ENCODE data around the gene BTBD16. TPM values are rescaled to one million over a fixed set of nuclear protein-coding genes. Genes with fewer than 3 reads are reported as not detected.
A peak's percentile ranks its signal among the peaks of the same experiment; 100 is the strongest.

BTBD16 gene
- total and polyA plus RNA-seq, 9 donors: 0.27 to 0.50 (median 0.40) TPM; not detected in 6

DNA sequence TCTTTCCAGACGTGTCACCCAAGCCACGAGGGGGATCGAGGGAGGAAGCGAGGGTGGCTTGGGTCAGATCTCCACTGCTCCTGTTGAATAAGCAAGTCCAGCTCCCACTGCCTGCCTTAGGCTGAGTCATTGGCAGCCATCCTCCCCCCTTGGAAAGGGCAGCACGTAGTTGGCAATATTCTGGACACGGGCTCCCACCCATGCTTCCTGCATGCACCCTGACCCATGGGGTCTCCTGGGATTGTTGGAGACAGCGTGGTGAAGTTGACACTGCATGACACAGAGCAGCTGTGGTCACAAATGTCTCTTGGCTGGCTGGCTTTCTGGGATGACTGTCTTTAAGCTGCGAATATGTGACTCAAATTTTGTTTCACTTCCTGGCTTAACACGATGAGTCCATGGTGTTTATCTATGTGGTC, 11.2 kb downstream of the BTBD16 start:
- no peaks in the 10 kb centered on the region for H3K27me3 ChIP-seq (ENCODE audit: control insufficient read depth, insufficient read depth, low read length)
- DNase-seq: peak; percentile 45
- H3K4me1 ChIP-seq (ENCODE audit: control insufficient read depth, insufficient read depth, low read length): peaks cover 57% of the 10 kb centered on the region
- no peak overlapping the region for H3K4me3 ChIP-seq (ENCODE audit: low read length)
- H3K9me3 ChIP-seq (replicated peaks; ENCODE audit: control insufficient read depth, low read depth, low read length): no peaks in the 10 kb centered on the region
- H3K36me3 ChIP-seq (ENCODE audit: control insufficient read depth, insufficient read depth, low read length): peaks cover 2% of the 10 kb centered on the region
- peak overlapping the region; percentile 24 for H3K27ac ChIP-seq (ENCODE audit: low read length)
- 68% methylated on average over 9 of the region's 9 CpGs for WGBS (ENCODE audit: insufficient coverage)

GRCh38 chr10:122282909-122283308, 11.8 kb downstream of the BTBD16 start:
- no peaks in the 10 kb centered on the region for H3K36me3 ChIP-seq (ENCODE audit: control insufficient read depth, insufficient read depth, low read length)
- 41% methylated on average over 7 of the region's 7 CpGs for WGBS (ENCODE audit: insufficient coverage)
- DNase-seq: no peak
- no peak overlapping the region for H3K4me3 ChIP-seq (ENCODE audit: low read length)
- H3K27ac ChIP-seq (ENCODE audit: low read length): no peak overlapping the region
- H3K4me1 ChIP-seq (ENCODE audit: control insufficient read depth, insufficient read depth, low read length): peaks cover 63% of the 10 kb centered on the region
- H3K9me3 ChIP-seq (replicated peaks; ENCODE audit: control insufficient read depth, low read depth, low read length): no peaks in the 10 kb centered on the region
- H3K27me3 ChIP-seq (ENCODE audit: control insufficient read depth, insufficient read depth, low read length): no peaks in the 10 kb centered on the region

DNA sequence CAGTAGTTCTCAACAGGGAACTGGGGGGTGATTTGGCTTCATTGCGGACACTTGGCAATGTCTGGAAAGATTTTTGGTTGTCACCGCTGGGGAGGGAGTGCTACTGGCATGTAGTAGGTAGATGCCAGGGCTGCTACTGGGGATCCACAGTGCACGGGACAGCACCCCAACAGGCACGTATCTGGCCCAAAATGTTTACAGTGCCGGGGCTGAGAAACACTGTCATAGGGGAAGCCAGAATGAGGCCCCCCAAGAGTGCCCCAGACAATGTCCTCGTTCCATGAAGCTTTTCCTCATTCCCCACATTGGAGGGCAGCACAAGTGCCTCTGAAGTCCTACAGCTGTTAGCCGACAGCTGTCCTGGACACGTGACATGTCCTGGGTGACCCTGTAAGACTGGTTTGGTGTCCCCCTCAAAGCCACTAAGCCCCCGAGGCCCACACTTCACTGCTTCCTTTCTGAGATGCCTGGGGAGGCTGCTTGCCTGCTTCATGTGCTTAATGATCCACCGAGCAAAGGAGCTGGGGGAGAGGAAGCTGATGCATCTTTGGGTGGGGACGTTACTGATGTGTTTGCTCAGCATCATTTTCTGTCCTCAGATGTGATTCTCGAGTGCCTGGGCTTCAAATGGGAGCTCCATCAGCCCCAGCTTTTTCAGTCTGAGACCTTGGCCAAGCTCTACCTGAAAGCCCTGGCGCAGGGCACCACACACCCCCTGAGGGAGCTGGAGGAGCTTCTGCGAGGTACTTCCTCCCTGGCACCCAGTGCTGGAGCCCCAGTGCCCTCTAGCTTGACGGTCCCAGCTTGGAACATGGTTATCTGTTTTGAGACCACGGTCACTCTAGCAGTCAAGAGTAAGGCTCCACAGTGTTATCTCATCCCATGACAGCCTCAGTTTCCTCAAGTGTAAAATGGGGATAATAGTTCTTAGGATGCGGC, 14.7 kb downstream of the BTBD16 start:
- H3K27ac ChIP-seq (ENCODE audit: low read length): peak overlapping the region; percentile 57
- H3K9me3 ChIP-seq (replicated peaks; ENCODE audit: control insufficient read depth, low read depth, low read length): no peaks in the 10 kb centered on the region
- 76% methylated on average over 15 of the region's 17 CpGs for WGBS (ENCODE audit: insufficient coverage)
- no peak overlapping the region for H3K4me3 ChIP-seq (ENCODE audit: low read length)
- peak; percentile 58 for DNase-seq
- H3K27me3 ChIP-seq (ENCODE audit: control insufficient read depth, insufficient read depth, low read length): no peaks in the 10 kb centered on the region
- H3K4me1 ChIP-seq (ENCODE audit: control insufficient read depth, insufficient read depth, low read length): peaks cover 69% of the 10 kb centered on the region
- no peaks in the 10 kb centered on the region for H3K36me3 ChIP-seq (ENCODE audit: control insufficient read depth, insufficient read depth, low read length)

GRCh38 chr10:122286867-122287266, 15.8 kb downstream of the BTBD16 start:
- Histone ChIP-seq H3K4me3 (ENCODE audit: low read length) (no peak overlapping the region), H3K9me3 (replicated peaks; ENCODE audit: control insufficient read depth, low read depth, low read length) (no peaks in the 10 kb centered on the region), H3K36me3 (ENCODE audit: control insufficient read depth, insufficient read depth, low read length) (no peaks in the 10 kb centered on the region), H3K4me1 (ENCODE audit: control insufficient read depth, insufficient read depth, low read length) (peaks cover 67% of the 10 kb centered on the region), H3K27me3 (ENCODE audit: control insufficient read depth, insufficient read depth, low read length) (no peaks in the 10 kb centered on the region), H3K27ac (ENCODE audit: low read length) (peak overlapping the region; percentile 80)
- 44% methylated on average over 4 of the region's 7 CpGs for WGBS (ENCODE audit: insufficient coverage)
- peak; percentile 90 for DNase-seq

DNA sequence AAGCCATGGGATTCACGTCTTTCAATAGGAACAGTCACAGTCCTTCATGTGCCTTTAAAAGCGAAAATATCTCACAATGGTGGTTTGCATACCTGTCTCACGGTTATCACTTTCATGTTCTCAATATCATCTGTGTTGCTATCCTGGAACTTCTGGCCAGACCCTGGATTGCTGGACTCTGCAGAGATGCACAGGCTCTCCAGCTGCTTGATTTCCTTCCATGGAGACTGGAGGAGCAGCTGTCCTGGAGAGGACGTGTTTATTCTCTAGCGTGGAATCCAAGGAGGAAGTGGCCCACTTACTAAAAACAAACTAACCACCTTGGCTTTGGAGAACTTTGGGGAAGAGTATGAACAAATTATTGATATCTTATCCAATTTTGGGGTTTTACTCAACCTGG, 16.5 kb downstream of the BTBD16 start:
- no peaks in the 10 kb centered on the region for H3K27me3 ChIP-seq (ENCODE audit: control insufficient read depth, insufficient read depth, low read length)
- H3K4me1 ChIP-seq (ENCODE audit: control insufficient read depth, insufficient read depth, low read length): peaks cover 60% of the 10 kb centered on the region
- WGBS (ENCODE audit: insufficient coverage): 56% methylated on average over 3 of the region's 5 CpGs
- DNase-seq: peak; percentile 90
- no peak overlapping the region for H3K4me3 ChIP-seq (ENCODE audit: low read length)
- no peaks in the 10 kb centered on the region for H3K9me3 ChIP-seq (replicated peaks; ENCODE audit: control insufficient read depth, low read depth, low read length)
- H3K27ac ChIP-seq (ENCODE audit: low read length): peak overlapping the region; percentile 80
- H3K36me3 ChIP-seq (ENCODE audit: control insufficient read depth, insufficient read depth, low read length): no peaks in the 10 kb centered on the region

- 30% methylated on average over 2 of the region's 6 CpGs for WGBS (ENCODE audit: insufficient coverage)
- H3K4me1 ChIP-seq (ENCODE audit: control insufficient read depth, insufficient read depth, low read length): peaks cover 53% of the 10 kb centered on the region
- H3K36me3 ChIP-seq (ENCODE audit: control insufficient read depth, insufficient read depth, low read length): no peaks in the 10 kb centered on the region
- H3K4me3 ChIP-seq (ENCODE audit: low read length): no peak overlapping the region
- DNase-seq: peak; percentile 65
- no peaks in the 10 kb centered on the region for H3K27me3 ChIP-seq (ENCODE audit: control insufficient read depth, insufficient read depth, low read length)
- no peaks in the 10 kb centered on the region for H3K9me3 ChIP-seq (replicated peaks; ENCODE audit: control insufficient read depth, low read depth, low read length)
- peak overlapping the region; percentile 43 for H3K27ac ChIP-seq (ENCODE audit: low read length)
These were observed 17.2 kb downstream of the BTBD16 start for GRCh38 chr10:122288262-122288661.

- no peak for DNase-seq
- Histone ChIP-seq H3K36me3 (ENCODE audit: control insufficient read depth, insufficient read depth, low read length) (no peaks in the 10 kb centered on the region), H3K4me1 (ENCODE audit: control insufficient read depth, insufficient read depth, low read length) (peaks cover 58% of the 10 kb centered on the region), H3K27ac (ENCODE audit: low read length) (no peak overlapping the region), H3K4me3 (ENCODE audit: low read length) (no peak overlapping the region), H3K9me3 (replicated peaks; ENCODE audit: control insufficient read depth, low read depth, low read length) (no peaks in the 10 kb centered on the region), H3K27me3 (ENCODE audit: control insufficient read depth, insufficient read depth, low read length) (no peaks in the 10 kb centered on the region)
- WGBS (ENCODE audit: insufficient coverage): 83% methylated on average over 1 of the region's 3 CpGs
These were observed 17.8 kb downstream of the BTBD16 start for GRCh38 chr10:122288917-122289316.

DNA sequence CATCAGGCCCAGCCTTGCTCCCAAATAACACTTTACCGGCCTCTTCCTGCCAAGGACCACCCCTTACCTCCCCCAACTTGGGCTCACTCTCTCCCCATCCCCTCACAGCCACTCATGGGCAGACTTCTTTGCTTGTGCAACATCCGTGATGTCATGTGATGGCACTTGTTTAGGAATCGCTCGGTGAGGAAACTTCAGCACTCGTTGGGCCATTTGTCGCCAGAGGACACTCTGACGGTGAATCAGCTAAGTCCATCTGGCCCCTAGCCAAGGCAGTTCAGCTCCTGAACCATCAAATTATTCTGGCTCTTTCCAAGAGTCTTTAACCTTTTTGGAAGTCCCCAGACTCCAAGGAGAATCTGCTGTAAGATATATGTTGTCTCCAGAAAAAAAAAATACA, 19.2 kb downstream of the BTBD16 start:
- no peak overlapping the region for H3K4me3 ChIP-seq (ENCODE audit: low read length)
- no peaks in the 10 kb centered on the region for H3K9me3 ChIP-seq (replicated peaks; ENCODE audit: control insufficient read depth, low read depth, low read length)
- WGBS (ENCODE audit: insufficient coverage): 46% methylated on average over 7 of the region's 7 CpGs
- H3K36me3 ChIP-seq (ENCODE audit: control insufficient read depth, insufficient read depth, low read length): no peaks in the 10 kb centered on the region
- H3K27ac ChIP-seq (ENCODE audit: low read length): no peak overlapping the region
- H3K27me3 ChIP-seq (ENCODE audit: control insufficient read depth, insufficient read depth, low read length): no peaks in the 10 kb centered on the region
- H3K4me1 ChIP-seq (ENCODE audit: control insufficient read depth, insufficient read depth, low read length): peaks cover 47% of the 10 kb centered on the region
- DNase-seq: no peak

- H3K4me1 ChIP-seq (ENCODE audit: control insufficient read depth, insufficient read depth, low read length): peaks cover 41% of the 10 kb centered on the region
- 95% methylated on average over 5 of the region's 13 CpGs for WGBS (ENCODE audit: insufficient coverage)
- H3K4me3 ChIP-seq (ENCODE audit: low read length): no peak overlapping the region
- no peaks in the 10 kb centered on the region for H3K36me3 ChIP-seq (ENCODE audit: control insufficient read depth, insufficient read depth, low read length)
- H3K27me3 ChIP-seq (ENCODE audit: control insufficient read depth, insufficient read depth, low read length): no peaks in the 10 kb centered on the region
- no peak for DNase-seq
- H3K9me3 ChIP-seq (replicated peaks; ENCODE audit: control insufficient read depth, low read depth, low read length): no peaks in the 10 kb centered on the region
- no peak overlapping the region for H3K27ac ChIP-seq (ENCODE audit: low read length)
These were observed 19.9 kb downstream of the BTBD16 start for GRCh38 chr10:122290833-122291532.

- no peaks in the 10 kb centered on the region for H3K27me3 ChIP-seq (ENCODE audit: control insufficient read depth, insufficient read depth, low read length)
- no peak overlapping the region for H3K4me3 ChIP-seq (ENCODE audit: low read length)
- H3K36me3 ChIP-seq (ENCODE audit: control insufficient read depth, insufficient read depth, low read length): no peaks in the 10 kb centered on the region
- WGBS (ENCODE audit: insufficient coverage): 87% methylated on average over 4 of the region's 5 CpGs
- no peak overlapping the region for H3K27ac ChIP-seq (ENCODE audit: low read length)
- no peak for DNase-seq
- no peaks in the 10 kb centered on the region for H3K9me3 ChIP-seq (replicated peaks; ENCODE audit: control insufficient read depth, low read depth, low read length)
- peaks cover 33% of the 10 kb centered on the region for H3K4me1 ChIP-seq (ENCODE audit: control insufficient read depth, insufficient read depth, low read length)
These were observed 20.6 kb downstream of the BTBD16 start for GRCh38 chr10:122291739-122292138.
